ENCODE data around the gene DDAH2.
"Not testable (repeated sequence)": the region's sequence is repeated elsewhere in the genome, so short reads cannot be mapped to it uniquely, and the experiment has no call there.

The DDAH2 gene

GRCh38 chr6:31713991-31714684 is 15.0 kb downstream of the DDAH2 start:
- no peak for DNase-seq (ENCODE audit: low read depth)

GRCh38 chr6:31713465-31713864 is 15.6 kb downstream of the DDAH2 start:
- DNase-seq (ENCODE audit: low read depth), result no peak

- DNase-seq (ENCODE audit: low read depth), result no peak
Measured at GRCh38 chr6:31712296-31712695, 16.8 kb downstream of the DDAH2 start.

GRCh38 chr6:31711233-31711632 is 17.9 kb downstream of the DDAH2 start:
- DNase-seq (ENCODE audit: low read depth), result no peak

- DNase-seq (ENCODE audit: low read depth), result no peak
Measured at GRCh38 chr6:31710523-31711219, 18.4 kb downstream of the DDAH2 start.

GRCh38 chr6:31709157-31709556 is 19.9 kb downstream of the DDAH2 start:
- DNase-seq (ENCODE audit: low read depth), result not testable (repeated sequence)

- DNase-seq (ENCODE audit: low read depth), result no peak
Measured at GRCh38 chr6:31708224-31708623, 20.9 kb downstream of the DDAH2 start.

- DNase-seq (ENCODE audit: low read depth), result no peak
Measured at GRCh38 chr6:31707701-31708100, 21.4 kb downstream of the DDAH2 start.

GRCh38 chr6:31706599-31706998 is 22.5 kb downstream of the DDAH2 start, which contains the start of gene LY6G6F:
TSS of gene LY6G6F (plus strand) at chr6:31706866. CDS start at chr6:31706907, 41 bp downstream.
- DNase-seq (ENCODE audit: low read depth), result no peak

- DNase-seq (ENCODE audit: low read depth), result no peak
Measured at GRCh38 chr6:31705931-31706330, 23.2 kb downstream of the DDAH2 start.

GRCh38 chr6:31702819-31703716 is 26.0 kb downstream of the DDAH2 start, which contains the start of gene ABHD16A:
TSS of gene ABHD16A (minus strand) at chr6:31703324. CDS start at chr6:31703281, 43 bp downstream.
- peak; percentile 97 for DNase-seq (ENCODE audit: low read depth)

- DNase-seq (ENCODE audit: low read depth), result no peak
Measured at GRCh38 chr6:31702405-31702818, 26.7 kb downstream of the DDAH2 start.

- DNase-seq (ENCODE audit: low read depth), result no peak
Measured at GRCh38 chr6:31701666-31702404, 27.3 kb downstream of the DDAH2 start.

- DNase-seq (ENCODE audit: low read depth), result no peak
Measured at GRCh38 chr6:31700740-31701401, 28.2 kb downstream of the DDAH2 start.

- no peak for DNase-seq (ENCODE audit: low read depth)
Measured at GRCh38 chr6:31697555-31697954, 31.5 kb downstream of the DDAH2 start.

- no peak for DNase-seq (ENCODE audit: low read depth)
Measured at GRCh38 chr6:31693535-31693934, 35.6 kb downstream of the DDAH2 start.

- no peak for DNase-seq (ENCODE audit: low read depth)
Measured at GRCh38 chr6:31692886-31693285, 36.2 kb downstream of the DDAH2 start.

- no peak for DNase-seq (ENCODE audit: low read depth)
Measured at GRCh38 chr6:31692353-31692752, 36.7 kb downstream of the DDAH2 start.

- no peak for DNase-seq (ENCODE audit: low read depth)
Measured at GRCh38 chr6:31691564-31692108, 37.5 kb downstream of the DDAH2 start.

- no peak for DNase-seq (ENCODE audit: low read depth)
Measured at GRCh38 chr6:31691078-31691463, 38.0 kb downstream of the DDAH2 start.

Measured in stromal cell of bone marrow (primary cell).